Ovary (tissue), 9 donors: ENCODE results near the gene PIEZO1. TPM values are rescaled to one million over a fixed set of nuclear protein-coding genes. Genes with fewer than 3 reads are reported as not detected.

ENCODE experiments used
- DNase-seq, 5 donors: peaks; one replicate each; pipeline ENCODE4 v3.0.0-alpha.2; 2019 to 2020
- H3K27ac ChIP-seq, 2 donors: fragments of 200-600 bp; one replicate each; pipeline versions ENCODE4 v1.5.1 to v1.8.0; 2019 to 2022
- H3K27me3 ChIP-seq: fragments of 200-600 bp; one replicate; pipeline ENCODE4 v1.8.0; 2022
- H3K36me3 ChIP-seq: fragments of 200-600 bp; sonication (generic); one replicate; pipeline ENCODE4 v1.5.1; 2019
- H3K4me1 ChIP-seq: one replicate; pipeline ENCODE4 v1.8.1; 2013; ENCODE audit warnings: mild to moderate bottlenecking, moderate library complexity; ENCODE audit not compliant: insufficient read depth
- H3K4me3 ChIP-seq: fragments of 200-600 bp; sonication (generic); one replicate; pipeline ENCODE4 v1.5.1; 2017
- H3K9me3 ChIP-seq, 2 donors: fragments of 200-600 bp in 1 of 2; sonication (generic) in 1 of 2; one replicate each; pipeline versions ENCODE4 v1.5.1 to v1.8.1; 2013 to 2019; ENCODE audit warnings: mild to moderate bottlenecking in 1 of 2, moderate library complexity in 1 of 2
- EP300 ChIP-seq: sonication (generic); formaldehyde crosslinking; IDR thresholded peaks from one replicate; pipeline ENCODE4 v1.6.1; 2017; ENCODE audit warnings: antibody characterized with exemption
- POLR2A ChIP-seq: fragments of 450-650 bp; IDR thresholded peaks from one replicate; pipeline ENCODE4 v1.6.1; 2017; ENCODE audit warnings: antibody characterized with exemption, mild to moderate bottlenecking, moderate library complexity
- WGBS, 3 donors: extraction: QIAGEN DNeasy Blood & Tissue Kit in 1 of 3; methylation state at CpG; one replicate each; pipeline versions ENCODE4 v1.1.5 to v1.1.7; 2013 to 2017; 5-methylcytosine and 5-hydroxymethylcytosine counted together
- intact Hi-C, 4 donors: fragments of 100-400 bp; cut with DNase I; formaldehyde crosslinking; loops; one replicate each; pipeline versions ENCODE4 v1.11.0 to v1.15.1; 2022 to 2023
- polyA plus RNA-seq, 2 donors: library from polyadenylated mRNA; stranded (reverse); fragments of 200-250 nt in 1 of 2; fragments of 350-450 nt in 1 of 2; fragmentation: Illumina TruSeq in 1 of 2; extraction: RNeasy Lipid Tissue Mini Kit (QIAGEN cat#74804) in 1 of 2; gene quantifications; one replicate each; pipeline ENCODE4 v1.2.3, GENCODE V29; 2013 to 2014
- total RNA-seq, 7 donors: library from RNA; depleted of rRNA in 2 of 7; stranded (reverse); fragments of >200 nt in 2 of 7; fragmentation: NEBNext Ultra II Directional in 3 of 7; extraction: Animal tissue kit (Norgen Biotek cat#: 25700) in 3 of 7; gene quantifications; one replicate each; pipeline versions ENCODE4 v1.1.0 to v1.2.4, GENCODE V29; 2016 to 2023
- TF ChIP-seq, protein P1 (sequence below), 3 donors: fragments of 450-650 bp in 2 of 3; fragments of 200-600 bp in 1 of 3; IDR thresholded peaks; one replicate each; pipeline versions ENCODE4 v1.5.1 to v1.8.0; 2016 to 2022; ENCODE audit warnings: antibody characterized with exemption in 3 of 3, mild to moderate bottlenecking in 1 of 3
- donor health status: DM: no; HTN: no; CAD: no; lungs with moderate emphysema.
- donor health status: DM: no; HTN: no; CAD: no.
- donor health status: Bipolar disorder and iron deficiency.
- donor health status: DM: yes; HTN: yes; CAD: no.
- donor health status: DM: no; HTN: no; CAD: no.
- donor health status: DM: yes; HTN: yes; CAD: no.

PIEZO1 gene
- total and polyA plus RNA-seq, 9 donors, result 13.0 to 93.5 (median 49.1) TPM

DNA sequence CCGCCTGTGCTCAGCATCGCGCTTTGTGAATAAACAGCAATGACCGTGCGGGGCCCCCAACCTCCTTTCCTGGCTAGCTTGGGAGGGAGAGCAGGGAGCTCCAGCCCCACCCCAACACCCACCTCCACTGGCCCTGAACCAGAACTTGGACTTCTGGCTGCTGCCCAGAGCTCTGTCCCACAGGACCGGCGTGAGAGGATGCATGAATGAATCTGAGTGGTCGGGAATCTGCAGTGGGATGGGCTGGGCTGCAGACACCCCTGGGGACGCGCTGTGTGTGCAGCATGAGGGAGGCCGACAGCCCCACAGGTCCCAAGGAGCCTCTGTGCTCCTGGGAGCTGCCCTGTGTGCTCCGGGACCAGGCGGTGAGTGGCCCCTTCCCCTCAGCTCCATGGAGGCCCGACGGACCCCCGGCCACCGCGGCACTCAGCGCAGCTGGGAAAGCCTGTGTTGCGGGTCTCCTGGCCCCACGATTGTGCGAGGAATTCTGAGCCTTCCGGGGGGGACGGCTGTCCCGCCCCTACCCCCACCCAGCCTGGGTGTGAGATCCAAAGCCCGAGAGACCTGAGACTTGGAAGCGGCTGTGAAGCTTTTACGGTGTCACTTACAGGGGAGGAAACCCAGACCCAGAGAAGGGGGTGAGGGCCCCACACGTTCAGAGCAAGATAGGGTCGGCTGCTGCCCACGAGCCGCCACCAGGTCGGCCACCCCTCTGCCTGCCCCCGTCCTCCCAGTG is 5.4 kb downstream of the PIEZO1 start:
- WGBS, 3 donors, result 45 to 51% (median 48%) methylated on average over 23 to 34 of the region's 34 CpGs

DNA sequence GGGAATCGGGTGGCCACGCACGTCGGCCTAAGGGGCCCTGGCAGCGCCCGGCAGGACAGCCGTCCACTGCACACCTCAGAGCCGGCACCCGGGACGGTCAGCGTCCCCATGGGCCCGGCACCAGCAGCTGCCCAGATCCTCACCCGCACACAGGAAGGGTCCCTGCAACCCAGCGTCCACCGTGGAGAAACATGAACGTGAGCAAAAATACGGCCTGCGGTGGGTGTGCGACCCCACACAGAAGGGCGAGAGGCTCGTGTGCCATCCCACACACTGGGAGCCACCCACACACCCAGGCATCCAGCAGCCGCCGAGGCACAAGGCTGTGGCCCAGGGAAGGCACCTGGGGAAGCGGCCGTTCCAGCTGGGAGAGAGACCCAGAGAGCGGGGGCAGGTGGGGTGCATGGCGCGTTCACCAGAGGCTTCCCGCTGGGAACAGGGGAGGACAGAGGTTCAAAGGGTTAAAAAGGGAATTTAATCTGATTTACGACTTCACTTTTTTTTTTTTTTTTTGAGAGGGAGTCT is 6.4 kb downstream of the PIEZO1 start:
- TF ChIP-seq EP300 (no peak), POLR2A (no peak)
- TF ChIP-seq, protein P1, sequence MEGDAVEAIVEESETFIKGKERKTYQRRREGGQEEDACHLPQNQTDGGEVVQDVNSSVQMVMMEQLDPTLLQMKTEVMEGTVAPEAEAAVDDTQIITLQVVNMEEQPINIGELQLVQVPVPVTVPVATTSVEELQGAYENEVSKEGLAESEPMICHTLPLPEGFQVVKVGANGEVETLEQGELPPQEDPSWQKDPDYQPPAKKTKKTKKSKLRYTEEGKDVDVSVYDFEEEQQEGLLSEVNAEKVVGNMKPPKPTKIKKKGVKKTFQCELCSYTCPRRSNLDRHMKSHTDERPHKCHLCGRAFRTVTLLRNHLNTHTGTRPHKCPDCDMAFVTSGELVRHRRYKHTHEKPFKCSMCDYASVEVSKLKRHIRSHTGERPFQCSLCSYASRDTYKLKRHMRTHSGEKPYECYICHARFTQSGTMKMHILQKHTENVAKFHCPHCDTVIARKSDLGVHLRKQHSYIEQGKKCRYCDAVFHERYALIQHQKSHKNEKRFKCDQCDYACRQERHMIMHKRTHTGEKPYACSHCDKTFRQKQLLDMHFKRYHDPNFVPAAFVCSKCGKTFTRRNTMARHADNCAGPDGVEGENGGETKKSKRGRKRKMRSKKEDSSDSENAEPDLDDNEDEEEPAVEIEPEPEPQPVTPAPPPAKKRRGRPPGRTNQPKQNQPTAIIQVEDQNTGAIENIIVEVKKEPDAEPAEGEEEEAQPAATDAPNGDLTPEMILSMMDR (IDR thresholded peaks at IDR 0.05), result no peak
- Histone ChIP-seq H3K36me3 (no peaks in the 10 kb centered on the region), H3K9me3 (no peaks in the 10 kb centered on the region), H3K4me3 (no peak overlapping the region), H3K27me3 (no peaks in the 10 kb centered on the region), H3K27ac (no peak overlapping the region), H3K4me1 (peaks cover 33% of the 10 kb centered on the region)
- 83 to 91% (median 83%) methylated on average over 29 to 30 of the region's 30 CpGs for WGBS, 3 donors
- no peak for DNase-seq
- intact Hi-C loops, result no loop called here

More for the DNA sequence above, 5.4 kb downstream of the PIEZO1 start:
- H3K4me1 ChIP-seq, result peaks cover 28% of the 10 kb centered on the region
- intact Hi-C loops, result loop anchor here in 2 of 4 donors (5.0 kb wide), 1 partner anchor 37 kb away; no protein-coding TSS in a partner anchor
- TF ChIP-seq EP300, result no peak
- TF ChIP-seq, protein P1 (IDR thresholded peaks at IDR 0.05), result no peak
- no peak for TF ChIP-seq POLR2A
- H3K4me3 ChIP-seq, result no peak overlapping the region
- H3K9me3 ChIP-seq, result no peaks in the 10 kb centered on the region
- peak in 1 of 5 donors; percentile 65 for DNase-seq
- no peaks in the 10 kb centered on the region for H3K27me3 ChIP-seq
- H3K36me3 ChIP-seq, result no peaks in the 10 kb centered on the region
- no peak overlapping the region for H3K27ac ChIP-seq

DNA sequence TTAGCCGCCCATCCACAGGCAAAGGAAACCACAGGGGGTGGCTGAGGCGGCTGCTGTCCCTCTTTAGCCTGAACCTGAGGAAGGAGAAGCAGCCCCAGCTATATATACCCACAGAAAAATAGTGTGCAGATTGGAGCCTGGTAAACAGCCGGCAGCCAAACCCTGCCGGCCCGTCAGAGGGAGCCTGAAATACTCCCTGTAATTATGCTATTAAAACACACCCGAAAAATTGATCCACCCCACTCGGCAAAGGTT is 6.8 kb downstream of the PIEZO1 start:
- H3K9me3 ChIP-seq, result no peaks in the 10 kb centered on the region
- no peaks in the 10 kb centered on the region for H3K36me3 ChIP-seq
- H3K4me3 ChIP-seq, result no peak overlapping the region
- intact Hi-C loops, result no loop called here
- TF ChIP-seq, protein P1 (IDR thresholded peaks at IDR 0.05), result no peak
- TF ChIP-seq POLR2A (no peak), EP300 (no peak)
- H3K27ac ChIP-seq, result no peak overlapping the region
- peaks cover 33% of the 10 kb centered on the region for H3K4me1 ChIP-seq
- no peaks in the 10 kb centered on the region for H3K27me3 ChIP-seq
- DNase-seq, result no peak
- 85 to 94% (median 87%) methylated on average over 7 of the region's 7 CpGs for WGBS, 3 donors

- no peak overlapping the region for H3K27ac ChIP-seq
- WGBS, 3 donors, result 84 to 87% (median 87%) methylated on average over 34 of the region's 34 CpGs
- intact Hi-C loops, result no loop called here
These were observed 7.3 kb downstream of the PIEZO1 start for GRCh38 chr16:88777471-88778270.

More at GRCh38 chr16:88777471-88778270, 7.3 kb downstream of the PIEZO1 start:
- H3K36me3 ChIP-seq, result no peaks in the 10 kb centered on the region
- H3K4me1 ChIP-seq, result peaks cover 36% of the 10 kb centered on the region
- no peaks in the 10 kb centered on the region for H3K27me3 ChIP-seq
- H3K4me3 ChIP-seq, result no peak overlapping the region
- DNase-seq, result no peak
- TF ChIP-seq POLR2A (no peak), EP300 (no peak)
- TF ChIP-seq, protein P1 (IDR thresholded peaks at IDR 0.05), result no peak
- no peaks in the 10 kb centered on the region for H3K9me3 ChIP-seq
